Kidney epithelial cell (primary cell): ENCODE data around the gene HLA-DQB1. TPM values are rescaled to one million over a fixed set of nuclear protein-coding genes. Genes with fewer than 3 reads are reported as not detected.
"Not testable (repeated sequence)": the region's sequence is repeated elsewhere in the genome, so short reads cannot be mapped to it uniquely, and the experiment has no call there.

ENCODE experiments used
- DNase-seq: peaks from one replicate; pipeline ENCODE4 v3.0.0-alpha.2; 2010; ENCODE audit warnings: low read depth
- H3K27me3 ChIP-seq: 2 replicates; pipeline ENCODE4 v1.6.0; 2011; ENCODE audit warnings: low read length; ENCODE audit not compliant: control insufficient read depth, insufficient read depth
- H3K36me3 ChIP-seq: 2 replicates; pipeline ENCODE4 v1.5.1; 2011; ENCODE audit warnings: low read length; ENCODE audit not compliant: control insufficient read depth, insufficient read depth
- H3K4me3 ChIP-seq: 2 replicates; pipeline ENCODE4 v1.5.1; 2011; ENCODE audit warnings: low read depth, mild to moderate bottlenecking, control low read depth, low read length
- CTCF ChIP-seq: IDR thresholded peaks from 2 replicates; pipeline ENCODE4 v1.5.1; 2011; ENCODE audit warnings: mild to moderate bottlenecking, moderate library complexity, low read length, control low read depth, inconsistent platforms; ENCODE audit not compliant: insufficient read depth, poor library complexity, severe bottlenecking
- total RNA-seq: library from RNA; depleted of rRNA; stranded (reverse); fragments of >200 nt; gene quantifications from 2 replicates; pipeline ENCODE4 v1.2.3, GENCODE V29; 2015

HLA-DQB1 gene
- total RNA-seq, 1 donor from 2014 or later: 24.5 TPM

DNA sequence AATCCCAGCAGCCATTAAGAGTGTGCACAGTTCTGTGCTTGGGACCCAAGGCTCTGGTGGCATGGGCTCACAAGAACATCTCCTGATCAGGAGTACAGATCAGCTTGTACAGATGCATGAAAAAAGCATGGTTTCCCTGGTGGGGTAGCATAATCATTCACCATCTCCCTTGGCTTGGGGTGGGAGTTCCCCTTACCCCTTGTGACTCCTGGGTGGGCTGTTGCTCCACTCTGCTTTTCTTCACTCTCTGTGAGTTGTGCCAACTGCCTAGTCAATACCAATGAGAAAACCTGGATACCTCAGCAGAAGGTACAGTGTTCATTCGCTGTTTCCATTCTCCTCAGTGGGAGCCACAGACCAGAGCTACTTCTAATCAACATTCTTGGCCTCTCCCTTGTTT is 13.6 kb upstream of the HLA-DQB1 start:
- Histone ChIP-seq H3K4me3 (no peak overlapping the region), H3K27me3 (no peaks in the 10 kb centered on the region), H3K36me3 (no peaks in the 10 kb centered on the region)
- DNase-seq: no peak
- no peak for TF ChIP-seq CTCF

- DNase-seq: no peak
- Histone ChIP-seq H3K4me3 (no peak overlapping the region), H3K36me3 (no peaks in the 10 kb centered on the region), H3K27me3 (no peaks in the 10 kb centered on the region)
- no peak for TF ChIP-seq CTCF
Observed at GRCh38 chr6:32679492-32679891, 13.0 kb upstream of the HLA-DQB1 start.

DNA sequence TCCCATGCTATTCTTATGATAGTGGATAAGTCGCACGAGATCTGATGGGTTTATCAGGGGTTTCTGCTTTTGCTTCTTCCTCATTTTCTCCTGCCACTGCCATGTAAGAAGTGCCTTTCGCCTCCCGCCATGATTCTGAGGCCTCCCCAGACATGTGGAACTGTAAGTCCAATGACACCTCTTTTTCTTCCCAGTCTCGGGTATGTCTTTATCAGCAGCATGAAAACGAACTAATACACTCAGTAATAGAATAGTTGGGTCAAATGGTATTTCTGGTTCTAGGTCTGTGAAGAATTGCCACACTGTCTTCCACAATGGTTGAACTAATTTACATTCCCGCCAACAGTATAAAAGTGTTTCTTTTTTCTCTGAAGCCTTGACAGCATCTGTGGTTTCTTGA is 7.7 kb upstream of the HLA-DQB1 start:
- not testable (repeated sequence) for H3K36me3 ChIP-seq, H3K27me3 ChIP-seq, H3K4me3 ChIP-seq, DNase-seq

- not testable (repeated sequence) for H3K27me3 ChIP-seq
Observed at GRCh38 chr6:32671908-32672307, 5.5 kb upstream of the HLA-DQB1 start.

DNA sequence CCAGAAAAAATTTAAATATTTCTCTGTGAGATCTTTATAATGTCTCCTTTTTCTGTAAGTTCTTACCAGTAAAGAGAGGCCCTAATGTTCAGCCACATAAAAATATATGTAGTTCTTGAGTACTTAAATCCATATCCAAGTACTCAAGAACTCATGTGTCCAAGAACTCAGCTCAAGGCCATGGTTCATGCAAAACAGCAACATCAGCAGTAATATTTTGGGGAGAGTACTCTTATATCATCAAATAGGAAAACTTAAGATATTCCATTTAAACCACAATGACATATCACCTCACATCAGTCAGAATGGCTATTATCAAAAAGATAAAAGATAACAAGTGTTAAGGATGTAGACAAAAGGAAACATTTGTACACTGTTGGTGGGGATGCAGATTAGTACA is 3.4 kb upstream of the HLA-DQB1 start:
- Histone ChIP-seq H3K4me3 (no peak overlapping the region), H3K36me3 (no peaks in the 10 kb centered on the region), H3K27me3 (peaks cover 3% of the 10 kb centered on the region)
- no peak for TF ChIP-seq CTCF
- no peak for DNase-seq

More at GRCh38 chr6:32671908-32672307, 5.5 kb upstream of the HLA-DQB1 start:
- not testable (repeated sequence) for H3K4me3 ChIP-seq, DNase-seq, H3K36me3 ChIP-seq

- TF ChIP-seq CTCF: no peak
Observed at GRCh38 chr6:32669240-32669639, 2.8 kb upstream of the HLA-DQB1 start.

GRCh38 chr6:32668226-32668747 is 1.8 kb upstream of the HLA-DQB1 start:
- no peak for DNase-seq
- no peak overlapping the region for H3K4me3 ChIP-seq
- peaks cover 3% of the 10 kb centered on the region for H3K27me3 ChIP-seq
- no peak for TF ChIP-seq CTCF
- no peaks in the 10 kb centered on the region for H3K36me3 ChIP-seq

More at GRCh38 chr6:32669240-32669639, 2.8 kb upstream of the HLA-DQB1 start:
- DNase-seq: no peak
- Histone ChIP-seq H3K27me3 (peaks cover 3% of the 10 kb centered on the region), H3K4me3 (no peak overlapping the region), H3K36me3 (no peaks in the 10 kb centered on the region)
